Ectodermal cell (in vitro differentiated cells): ENCODE data around the gene GNB1.
"Not testable (repeated sequence)": the region's sequence is repeated elsewhere in the genome, so short reads cannot be mapped to it uniquely, and the experiment has no call there.

ENCODE experiments used
- H3K27ac ChIP-seq: 2 replicates; pipeline ENCODE4 v1.7.0; 2013; ENCODE audit warnings: mild to moderate bottlenecking, low read depth, low read length; ENCODE audit not compliant: insufficient read depth, poor library complexity, severe bottlenecking
- H3K27me3 ChIP-seq: 2 replicates; pipeline ENCODE4 v1.7.0; 2013; ENCODE audit warnings: mild to moderate bottlenecking, low read length; ENCODE audit not compliant: insufficient read depth, control insufficient read depth, poor library complexity, severe bottlenecking
- H3K36me3 ChIP-seq: one replicate; pipeline ENCODE4 v1.7.0; 2013; ENCODE audit warnings: low read length; ENCODE audit not compliant: control insufficient read depth, insufficient read depth
- H3K4me1 ChIP-seq: one replicate; pipeline ENCODE4 v1.7.0; 2013; ENCODE audit warnings: low read length; ENCODE audit not compliant: control insufficient read depth, insufficient read depth
- H3K4me3 ChIP-seq: 2 replicates; pipeline ENCODE4 v1.7.0; 2013; ENCODE audit warnings: low read depth, low read length, control low read depth; ENCODE audit not compliant: insufficient read depth
- H3K9me3 ChIP-seq: 2 replicates; pipeline ENCODE4 v1.7.0; 2013; ENCODE audit warnings: mild to moderate bottlenecking, low read length, moderate library complexity; ENCODE audit not compliant: control insufficient read depth
- WGBS, 2 experiments: methylation state at CpG; one replicate each; pipeline ENCODE4 v1.1.7; 2013; ENCODE audit warnings: missing lambda C conversion rate in 2 of 2; 5-methylcytosine and 5-hydroxymethylcytosine counted together

GNB1 gene

GRCh38 chr1:1738799-1739337 is 152.0 kb downstream of the GNB1 start:
- WGBS, 2 experiments = 90 to 97% methylated on average over 4 to 8 of the region's 22 CpGs
- H3K36me3 ChIP-seq = peaks cover 11% of the 10 kb centered on the region
- H3K27me3 ChIP-seq, H3K4me3 ChIP-seq, H3K4me1 ChIP-seq, H3K9me3 ChIP-seq, H3K27ac ChIP-seq: not testable (repeated sequence)

- H3K27me3 ChIP-seq, H3K4me1 ChIP-seq, H3K27ac ChIP-seq, H3K4me3 ChIP-seq, H3K9me3 ChIP-seq: not testable (repeated sequence)
- WGBS, 2 experiments = 97% methylated on average over 24 to 28 of the region's 44 CpGs
- H3K36me3 ChIP-seq = peaks cover 14% of the 10 kb centered on the region
These were observed 153.0 kb downstream of the GNB1 start for GRCh38 chr1:1737675-1738590.
